Measurements from ENCODE around the gene TTC16. TPM values are rescaled to one million over a fixed set of nuclear protein-coding genes. Genes with fewer than 3 reads are reported as not detected.

TTC16 gene
- total and polyA plus RNA-seq, 2 of the 8 experiments (the other 6 are each of a cell fraction or from before 2014, with no cell fraction given): 0.03 TPM; not detected in 1

GRCh38 chr9:127693697-127694096, 22.2 kb upstream of the TTC16 start:
- Histone ChIP-seq H3K23me2 (ENCODE audit: low read depth, low read length) (no peaks in the 10 kb centered on the region), H3K23ac (ENCODE audit: insufficient read length) (no peak overlapping the region), H3K4me2 (ENCODE audit: insufficient read depth in 1 of 2, low read depth in 2 of 2, low read length in 2 of 2) (no peak overlapping the region), H3K4ac (replicated peaks; ENCODE audit: insufficient read length, low read depth, low read length) (no peak overlapping the region), H4K5ac (ENCODE audit: insufficient read length, low read depth, low read length) (no peak overlapping the region), H3K27ac (ENCODE audit: low read depth, low read length) (no peak overlapping the region), H3K79me2 (ENCODE audit: control insufficient read depth in 1 of 2, insufficient read depth in 2 of 2, low read length in 2 of 2) (no peaks in the 10 kb centered on the region), H2BK12ac (ENCODE audit: low read depth, low read length) (no peak overlapping the region), H3K9me3 (ENCODE audit: insufficient read depth in 2 of 2, low read depth in 1 of 2, low read length in 1 of 2) (no peaks in the 10 kb centered on the region), H2BK120ac (replicated peaks; ENCODE audit: low read depth, low read length) (no peak overlapping the region), H4K91ac (replicated peaks; ENCODE audit: insufficient read length, low read length) (no peak overlapping the region), H3K9ac (replicated peaks in 1 of 4; ENCODE audit: extremely low read depth in 1 of 4, low read depth in 3 of 4, low read length in 3 of 4) (no peak overlapping the region; a peak in 1 of 7 replicates), H3K79me1 (ENCODE audit: low read depth, low read length) (no peaks in the 10 kb centered on the region), H3K14ac (ENCODE audit: insufficient read length) (no peak overlapping the region), H2BK5ac (ENCODE audit: low read depth, low read length) (no peak overlapping the region), H3K4me3 (ENCODE audit: extremely low read depth in 1 of 4, insufficient read depth in 2 of 4, low read depth in 3 of 4, low read length in 4 of 4) (no peak overlapping the region), H3K4me1 (replicated peaks in 1 of 4; ENCODE audit: control insufficient read depth in 3 of 4, insufficient read depth in 4 of 4, low read length in 3 of 4) (no peaks in the 10 kb centered on the region), H4K20me1 (replicated peaks in 1 of 2; ENCODE audit: control insufficient read depth in 1 of 2, insufficient read depth in 2 of 2, low read length in 2 of 2) (no peaks in the 10 kb centered on the region), H2AK5ac (ENCODE audit: low read depth, low read length) (no peak overlapping the region), H2AFZ (ENCODE audit: low read length) (no peak overlapping the region), H3K36me3 (ENCODE audit: control insufficient read depth in 2 of 4, insufficient read depth in 4 of 4, low read length in 3 of 4) (peaks cover 0 to 3% (median 2%) of the 10 kb centered on the region in 4 experiments; a peak in 2 of 8 replicates), H4K8ac (ENCODE audit: extremely low read depth, insufficient read depth, low read length) (no peak overlapping the region), H3K18ac (ENCODE audit: extremely low read depth, low read length) (no peak overlapping the region), H2BK15ac (ENCODE audit: low read length) (no peak overlapping the region), H2BK20ac (ENCODE audit: low read length) (no peak overlapping the region), H3K27me3 (replicated peaks in 1 of 4; ENCODE audit: control insufficient read depth in 3 of 4, extremely low read depth in 1 of 4, insufficient read depth in 3 of 4, low read length in 3 of 4) (no peaks in the 10 kb centered on the region), H3K56ac (replicated peaks; ENCODE audit: insufficient read length, low read depth, low read length) (no peak overlapping the region)
- POLR2A ChIA-PET (ENCODE audit: partially characterized antibody): no interaction called here
- 87% methylated on average over 4 of the region's 4 CpGs; no CpG with 5 or more reads in 1 of the 2 experiments for WGBS, 2 experiments (ENCODE audit: extremely low coverage in 1 of 2, insufficient coverage in 1 of 2, insufficient read length in 1 of 2, insufficient replicate concordance in 2 of 2, low coverage in 1 of 2, low lambda C conversion rate in 2 of 2, missing lambda C conversion rate in 1 of 2)
- DNase-seq (ENCODE audit: low read depth in 1 of 2, low spot score in 2 of 2) (no peak), FAIRE-seq (no peak)
- CTCF ChIA-PET (ENCODE audit: partially characterized antibody): interaction anchor here (0.9 to 1.7 kb wide), 4 partner anchors 10 to 96 kb away, joined by 3 read pairs; partner anchors contain the start of gene TOR2A
- TF ChIP-seq TBP (IDR thresholded peaks at IDR 0.05; ENCODE audit: low read depth, low read length) (no peak), SP1 (IDR thresholded peaks at IDR 0.05; ENCODE audit: low read depth, low read length) (no peak), RNF2 (IDR thresholded peaks at IDR 0.05; ENCODE audit: borderline replicate concordance, low read depth, low read length, missing control alignments, poor library complexity, severe bottlenecking) (no peak), EGR1 (IDR thresholded peaks at IDR 0.05; ENCODE audit: borderline replicate concordance, low read depth, low read length) (no peak), TCF12 (IDR thresholded peaks at IDR 0.05; ENCODE audit: low read depth, low read length) (no peak), KDM4A (IDR thresholded peaks at IDR 0.05; ENCODE audit: low read depth, low read length, severe bottlenecking) (no peak), BACH1 (IDR thresholded peaks at IDR 0.05; ENCODE audit: low read length) (no peak)
